Measurements from ENCODE around the gene PDXK.

GRCh38 chr21:43740497-43741156, 21.7 kb downstream of the PDXK start:
- TF ChIP-seq POLR2A (IDR thresholded peaks at IDR 0.05; ENCODE audit: low read length): no peak
- no peak for TF ChIP-seq GATA1 (IDR thresholded peaks at IDR 0.05; ENCODE audit: low read depth, low read length)

Measured in erythroblast (primary cell).